Mesangial cell (primary cell): ENCODE results near the gene EMC10. TPM values are rescaled to one million over a fixed set of nuclear protein-coding genes. Genes with fewer than 3 reads are reported as not detected.

Experiments
- total RNA-seq: library from RNA; depleted of rRNA; stranded (reverse); fragments of >200 nt; gene quantifications from 2 replicates; pipeline ENCODE4 v1.2.3, GENCODE V29; 2015

Gene EMC10
- 154 and 267 TPM in 2 replicates for total RNA-seq

DNA sequence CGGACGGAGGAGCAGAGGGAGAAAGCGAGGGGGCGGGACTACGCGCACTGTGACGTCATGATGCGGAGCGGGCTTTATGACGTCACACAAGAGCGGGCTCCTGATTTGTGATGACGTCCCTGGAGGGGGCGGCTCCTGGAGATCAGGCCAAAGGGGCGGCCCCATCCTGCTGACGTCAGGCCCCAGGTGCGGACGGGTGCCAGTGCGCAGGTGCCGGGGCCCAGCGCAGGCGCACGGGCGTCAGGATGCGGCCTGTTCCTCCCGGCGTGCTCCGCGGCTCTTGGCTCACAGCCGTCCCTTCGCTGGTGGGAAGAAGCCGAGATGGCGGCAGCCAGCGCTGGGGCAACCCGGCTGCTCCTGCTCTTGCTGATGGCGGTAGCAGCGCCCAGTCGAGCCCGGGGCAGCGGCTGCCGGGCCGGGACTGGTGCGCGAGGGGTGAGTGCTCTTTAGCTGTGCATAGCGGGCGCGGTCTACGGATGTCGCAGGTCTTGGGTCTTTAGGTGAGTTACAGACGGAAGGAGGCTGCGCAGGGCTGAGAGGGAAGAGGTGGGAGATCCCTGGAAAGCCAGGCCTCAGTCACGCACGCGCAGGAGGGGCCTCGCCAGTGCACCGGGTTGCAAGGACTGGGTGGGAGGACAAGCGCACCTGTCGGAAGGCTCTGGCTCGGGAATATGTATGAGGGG, at the start of gene EMC10, which contains the start of gene GARIN5A:
EMC10 (plus strand) TSS at position 284 of the 683 bp plus-strand sequence; CDS start at position 322, 38 bp downstream.
GARIN5A (minus strand) TSS at position 625 of the 683 bp plus-strand sequence; CDS start at position 165, 460 bp downstream.

GRCh38 chr19:50432221-50433028, 43.9 kb upstream of the EMC10 start, which contains the start of gene MYBPC2:
TSS of gene MYBPC2 (plus strand) at chr19:50432892. CDS start at chr19:50432954, 62 bp downstream.

DNA sequence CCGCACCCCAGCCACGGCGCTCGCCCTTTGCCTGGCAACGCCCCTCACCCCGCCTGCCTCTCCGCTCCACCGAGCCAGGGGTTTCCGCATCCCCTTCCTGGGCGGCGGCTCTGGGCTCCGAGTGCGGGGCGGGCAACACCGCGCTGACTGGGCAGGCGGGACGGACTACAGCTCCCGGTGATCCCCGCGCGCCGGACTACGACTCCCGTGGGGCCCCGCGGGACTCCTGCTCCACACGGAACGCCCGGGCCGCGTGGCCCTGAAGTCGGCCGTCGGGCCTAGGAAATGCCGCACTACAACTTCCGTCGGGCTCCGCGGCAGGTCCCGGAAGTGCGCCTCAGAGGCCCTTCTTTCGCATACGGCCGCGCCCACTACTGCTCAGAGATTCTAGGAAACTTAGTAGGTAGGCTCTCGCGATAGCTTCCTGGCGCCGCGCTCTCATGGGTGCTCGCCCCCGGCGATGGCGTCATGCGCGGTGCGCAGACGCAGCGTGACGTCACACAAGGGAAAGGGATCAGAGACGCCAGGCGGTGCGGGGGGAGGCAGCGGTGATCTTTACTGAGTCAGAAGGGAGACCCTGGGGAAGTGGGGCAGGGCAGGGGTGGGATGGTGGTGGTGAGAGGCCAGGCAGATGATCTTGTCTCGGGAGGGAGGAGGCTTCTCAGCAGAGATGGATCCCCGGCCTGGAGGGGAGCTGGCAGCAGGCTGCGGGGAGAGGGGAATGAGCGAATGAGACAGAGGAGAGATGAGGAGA, 34.9 kb downstream of the EMC10 start, which contains the start of gene JOSD2:
JOSD2 (minus strand) TSS at position 123 of the 754 bp plus-strand sequence. CDS start 760 bp downstream, outside the sequence.

GRCh38 chr19:50513746-50514345, 37.5 kb downstream of the EMC10 start, which contains the start of gene ASPDH:
TSS of gene ASPDH (minus strand) at chr19:50513913. CDS start at chr19:50513823, 90 bp downstream.

Other genes starting within 250 kb of the EMC10 start
- gene KCNC3, start 147.1 kb upstream of the EMC10 start, total RNA-seq, result 0.16 and 2.3 TPM in 2 replicates
- gene NAPSA, start 110.9 kb upstream of the EMC10 start, total RNA-seq, result 0.65 and 0.76 TPM in 2 replicates
- gene NR1H2, start 100.0 kb upstream of the EMC10 start, total RNA-seq, result 68.1 and 81.8 TPM in 2 replicates
- 31.4 and 100 TPM in 2 replicates for gene POLD1, start 92.2 kb upstream of the EMC10 start, total RNA-seq
- gene SPIB, start 57.6 kb upstream of the EMC10 start, total RNA-seq, result not detected in 2 replicates
- gene MYBPC2, start 43.6 kb upstream of the EMC10 start, total RNA-seq, result 2.2 TPM in 1 of 2 replicates, not detected in the other
- gene GARIN5A, start 341 bp downstream of the EMC10 start, total RNA-seq, result 0.98 and 7.4 TPM in 2 replicates
- gene JOSD2, start 34.7 kb downstream of the EMC10 start, total RNA-seq, result 33.9 and 43.4 TPM in 2 replicates
- not detected in 2 replicates for gene ASPDH, start 37.4 kb downstream of the EMC10 start, total RNA-seq
- gene LRRC4B, start 91.9 kb downstream of the EMC10 start, total RNA-seq, result 0.25 and 0.33 TPM in 2 replicates
- 0.25 TPM in 1 of 2 replicates, not detected in the other for gene SYT3, start 163.4 kb downstream of the EMC10 start, total RNA-seq
- 0.89 TPM in 1 of 2 replicates, not detected in the other for gene C19orf81, start 172.9 kb downstream of the EMC10 start, total RNA-seq
- 0.81 and 0.89 TPM in 2 replicates for gene SHANK1, start 243.3 kb downstream of the EMC10 start, total RNA-seq
- gene CLEC11A, start 246.9 kb downstream of the EMC10 start, total RNA-seq, result 8.3 and 21.4 TPM in 2 replicates